ENCODE results near the gene SNED1.

GRCh38 chr2:240999873-241000541 is 1.6 kb downstream of the SNED1 start:
- TF ChIP-seq, protein P1, sequence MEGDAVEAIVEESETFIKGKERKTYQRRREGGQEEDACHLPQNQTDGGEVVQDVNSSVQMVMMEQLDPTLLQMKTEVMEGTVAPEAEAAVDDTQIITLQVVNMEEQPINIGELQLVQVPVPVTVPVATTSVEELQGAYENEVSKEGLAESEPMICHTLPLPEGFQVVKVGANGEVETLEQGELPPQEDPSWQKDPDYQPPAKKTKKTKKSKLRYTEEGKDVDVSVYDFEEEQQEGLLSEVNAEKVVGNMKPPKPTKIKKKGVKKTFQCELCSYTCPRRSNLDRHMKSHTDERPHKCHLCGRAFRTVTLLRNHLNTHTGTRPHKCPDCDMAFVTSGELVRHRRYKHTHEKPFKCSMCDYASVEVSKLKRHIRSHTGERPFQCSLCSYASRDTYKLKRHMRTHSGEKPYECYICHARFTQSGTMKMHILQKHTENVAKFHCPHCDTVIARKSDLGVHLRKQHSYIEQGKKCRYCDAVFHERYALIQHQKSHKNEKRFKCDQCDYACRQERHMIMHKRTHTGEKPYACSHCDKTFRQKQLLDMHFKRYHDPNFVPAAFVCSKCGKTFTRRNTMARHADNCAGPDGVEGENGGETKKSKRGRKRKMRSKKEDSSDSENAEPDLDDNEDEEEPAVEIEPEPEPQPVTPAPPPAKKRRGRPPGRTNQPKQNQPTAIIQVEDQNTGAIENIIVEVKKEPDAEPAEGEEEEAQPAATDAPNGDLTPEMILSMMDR (IDR thresholded peaks at IDR 0.05), result no peak
- no peak for TF ChIP-seq POLR2A (IDR thresholded peaks at IDR 0.05)
